ENCODE results near the gene C22orf15. TPM values are rescaled to one million over a fixed set of nuclear protein-coding genes. Genes with fewer than 3 reads are reported as not detected.
A peak's percentile ranks its signal among the peaks of the same experiment; 100 is the strongest.

The C22orf15 gene
- total RNA-seq, 2 experiments from 2014 or later = 0.86 to 1.7 TPM

- intact Hi-C loops (cut with micrococcal nuclease; ENCODE audit: unreplicated experiment) = no loop called here
- Histone ChIP-seq H3K4me1 (ENCODE audit: insufficient read depth, low read length, poor library complexity, severe bottlenecking) (peaks cover 53% of the 10 kb centered on the region), H3K4me2 (ENCODE audit: low read length) (peak overlapping the region; percentile 94), H3K79me2 (ENCODE audit: insufficient read depth, low read depth, low read length) (no peaks in the 10 kb centered on the region), H2AFZ (ENCODE audit: low read length) (no peak overlapping the region), H3K4me3 (ENCODE audit: low read depth, low read length, poor library complexity, severe bottlenecking) (peak overlapping the region; percentile 68), H3K27ac (ENCODE audit: low read depth, low read length, poor library complexity, severe bottlenecking) (peak overlapping the region; percentile 29), H4K20me1 (ENCODE audit: insufficient read depth, low read length) (no peaks in the 10 kb centered on the region), H3K9me2 (ENCODE audit: insufficient read depth, low read length) (no peaks in the 10 kb centered on the region), H3K9me3 (ENCODE audit: low read length) (no peaks in the 10 kb centered on the region), H3K36me3 (ENCODE audit: insufficient read depth, low read length) (no peaks in the 10 kb centered on the region)
- TF ChIP-seq EZH2phosphoT487 (IDR thresholded peaks at IDR 0.05; ENCODE audit: borderline replicate concordance, low read depth, low read length) = no peak
- no peak for TF ChIP-seq CTCF (conservative IDR thresholded peaks at IDR 0.05; ENCODE audit: low read length)
- ChIA-PET CTCF (ENCODE audit: unreplicated experiment) (interaction anchor here (1.3 kb wide), 1 partner anchor 77 kb away, joined by 4 read pairs; no protein-coding TSS in a partner anchor), POLR2A (no interaction called here)
- DNase-seq (ENCODE audit: low spot score) = no peak
- BruUV-seq (replicated peaks) = no TSS peak
These were observed 10.8 kb downstream of the C22orf15 start for GRCh38 chr22:23773483-23774113.

GRCh38 chr22:23774114-23774921 is 11.5 kb downstream of the C22orf15 start:
- POLR2A ChIA-PET = interaction anchor here (1.1 kb wide), 1 partner anchor 13 kb away, joined by 3 read pairs; the partner anchor contains the start of gene SMARCB1
- TF ChIP-seq CTCF (conservative IDR thresholded peaks at IDR 0.05; ENCODE audit: low read length) = no peak
- no peak for TF ChIP-seq EZH2phosphoT487 (IDR thresholded peaks at IDR 0.05; ENCODE audit: borderline replicate concordance, low read depth, low read length)
- Histone ChIP-seq H3K9me3 (ENCODE audit: low read length) (no peaks in the 10 kb centered on the region), H4K20me1 (ENCODE audit: insufficient read depth, low read length) (no peaks in the 10 kb centered on the region), H3K4me2 (ENCODE audit: low read length) (0 out of 2 replicates have a peak overlapping the region, but pooled peaks have one; percentile 94), H3K79me2 (ENCODE audit: insufficient read depth, low read depth, low read length) (no peaks in the 10 kb centered on the region), H3K4me3 (ENCODE audit: low read depth, low read length, poor library complexity, severe bottlenecking) (no peak overlapping the region), H2AFZ (ENCODE audit: low read length) (no peak overlapping the region), H3K36me3 (ENCODE audit: insufficient read depth, low read length) (no peaks in the 10 kb centered on the region), H3K9me2 (ENCODE audit: insufficient read depth, low read length) (no peaks in the 10 kb centered on the region), H3K4me1 (ENCODE audit: insufficient read depth, low read length, poor library complexity, severe bottlenecking) (peaks cover 45% of the 10 kb centered on the region), H3K27ac (ENCODE audit: low read depth, low read length, poor library complexity, severe bottlenecking) (no peak overlapping the region)
- CTCF ChIA-PET (ENCODE audit: unreplicated experiment) = interaction anchor here (0.9 kb wide), 1 partner anchor 75 kb away, joined by 3 read pairs; no protein-coding TSS in a partner anchor
- DNase-seq (ENCODE audit: low spot score) = no peak
- intact Hi-C loops (cut with micrococcal nuclease; ENCODE audit: unreplicated experiment) = no loop called here
- BruUV-seq (replicated peaks) = no TSS peak
